Daoy (cell line): Measurements from ENCODE around the gene NDUFS4. TPM values are rescaled to one million over a fixed set of nuclear protein-coding genes. Genes with fewer than 3 reads are reported as not detected.
"Not testable (repeated sequence)": the region's sequence is repeated elsewhere in the genome, so short reads cannot be mapped to it uniquely, and the experiment has no call there.

Source experiments
- DNase-seq: peaks from one replicate; pipeline ENCODE4 v3.0.0-alpha.2; 2015; ENCODE audit warnings: low read depth
- total RNA-seq: library from RNA; depleted of rRNA; stranded (reverse); fragments of >200 nt; shearing (Covaris generic); gene quantifications from 2 replicates; pipeline ENCODE4 v1.2.3, GENCODE V29; 2014

The NDUFS4 gene
- total RNA-seq, 1 experiment from 2014 or later, result 218 TPM

DNA sequence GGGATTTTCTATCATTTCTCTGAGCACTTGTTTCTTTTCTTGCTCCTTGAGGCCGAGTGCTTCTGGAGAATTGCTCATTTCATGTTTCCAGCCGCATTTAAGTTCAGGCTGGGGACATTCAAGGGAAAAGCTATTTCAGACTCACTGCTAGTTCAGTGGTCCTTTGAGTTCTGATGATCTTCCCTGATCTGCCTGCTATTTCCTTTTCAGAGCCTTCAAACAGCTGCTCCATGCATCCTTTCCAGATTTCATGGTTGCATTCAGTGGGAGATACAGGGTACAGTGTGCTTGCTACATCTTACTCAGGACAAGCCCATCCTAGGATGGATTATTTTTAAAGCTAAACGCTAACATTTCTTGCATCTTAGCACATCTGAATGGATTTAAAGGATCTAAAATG, 14.7 kb downstream of the NDUFS4 start:
- DNase-seq, result no peak

GRCh38 chr5:53575831-53576230, 15.4 kb downstream of the NDUFS4 start:
- no peak for DNase-seq

DNA sequence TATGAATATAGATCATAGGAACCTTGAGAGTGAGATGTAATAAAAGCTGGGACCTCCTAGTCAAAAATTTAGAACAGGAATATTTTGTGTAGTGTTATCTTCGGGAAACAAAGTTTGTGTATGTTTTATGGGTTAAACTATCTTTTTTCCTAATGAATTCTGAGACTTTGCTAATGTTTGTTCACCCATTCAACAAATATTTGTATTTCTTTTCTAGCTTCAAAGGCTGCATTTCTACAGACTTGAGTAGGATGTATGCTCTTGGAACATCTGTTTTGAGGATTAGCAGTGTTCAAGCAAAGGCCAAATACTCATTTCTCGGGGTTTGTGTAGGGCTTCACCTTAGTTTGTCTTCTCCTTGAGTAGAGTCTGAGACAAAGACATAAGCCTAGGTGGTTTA, 16.2 kb downstream of the NDUFS4 start:
- DNase-seq, result no peak

GRCh38 chr5:53578854-53579253, 18.4 kb downstream of the NDUFS4 start:
- DNase-seq, result no peak

DNA sequence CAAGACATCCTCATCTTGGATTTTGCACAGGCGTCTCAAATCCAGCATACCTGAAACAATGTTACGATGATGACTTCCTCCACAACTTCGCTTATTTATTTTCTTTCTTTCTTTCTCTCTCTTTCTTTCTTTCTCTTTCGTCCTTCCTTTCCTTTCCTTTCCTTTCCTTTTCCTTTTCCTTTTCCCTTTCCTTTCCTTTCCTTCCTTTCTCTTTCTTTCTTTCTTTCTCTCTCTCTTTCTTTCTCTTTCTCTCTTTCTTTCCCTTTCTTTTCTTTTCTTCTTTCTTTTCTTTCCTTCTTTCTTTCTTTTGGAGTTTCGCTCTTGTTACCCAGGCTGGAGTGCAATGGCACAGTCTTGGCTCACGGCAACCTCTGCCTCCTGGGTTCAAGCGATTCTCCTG, 20.1 kb downstream of the NDUFS4 start:
- DNase-seq, result no peak

GRCh38 chr5:53582225-53582624, 21.8 kb downstream of the NDUFS4 start:
- no peak for DNase-seq

GRCh38 chr5:53590759-53591158, 30.3 kb downstream of the NDUFS4 start:
- DNase-seq, result no peak

GRCh38 chr5:53594419-53594818, 34.0 kb downstream of the NDUFS4 start:
- no peak for DNase-seq

- DNase-seq, result no peak
Measured at GRCh38 chr5:53597894-53598293, 37.5 kb downstream of the NDUFS4 start.

DNA sequence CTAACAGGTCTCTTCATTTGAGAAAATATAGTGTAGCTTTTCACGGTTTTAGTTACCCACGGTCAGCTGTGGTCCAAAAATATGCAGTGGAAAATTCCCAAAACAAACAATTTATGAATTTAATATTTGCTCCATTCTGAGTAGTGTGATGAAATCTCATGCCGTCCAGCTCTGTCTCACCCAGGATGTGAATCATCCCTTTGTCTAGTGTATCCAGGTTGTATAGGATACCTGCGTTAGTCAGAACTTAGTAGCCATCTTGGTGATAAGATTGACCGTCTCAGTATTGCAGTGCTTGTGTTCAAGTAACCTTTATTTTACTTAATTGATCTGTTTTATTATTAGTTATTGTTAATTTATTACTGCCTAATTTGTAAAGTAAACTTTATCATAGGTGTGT, 41.1 kb downstream of the NDUFS4 start:
- DNase-seq, result peak; percentile 30

DNA sequence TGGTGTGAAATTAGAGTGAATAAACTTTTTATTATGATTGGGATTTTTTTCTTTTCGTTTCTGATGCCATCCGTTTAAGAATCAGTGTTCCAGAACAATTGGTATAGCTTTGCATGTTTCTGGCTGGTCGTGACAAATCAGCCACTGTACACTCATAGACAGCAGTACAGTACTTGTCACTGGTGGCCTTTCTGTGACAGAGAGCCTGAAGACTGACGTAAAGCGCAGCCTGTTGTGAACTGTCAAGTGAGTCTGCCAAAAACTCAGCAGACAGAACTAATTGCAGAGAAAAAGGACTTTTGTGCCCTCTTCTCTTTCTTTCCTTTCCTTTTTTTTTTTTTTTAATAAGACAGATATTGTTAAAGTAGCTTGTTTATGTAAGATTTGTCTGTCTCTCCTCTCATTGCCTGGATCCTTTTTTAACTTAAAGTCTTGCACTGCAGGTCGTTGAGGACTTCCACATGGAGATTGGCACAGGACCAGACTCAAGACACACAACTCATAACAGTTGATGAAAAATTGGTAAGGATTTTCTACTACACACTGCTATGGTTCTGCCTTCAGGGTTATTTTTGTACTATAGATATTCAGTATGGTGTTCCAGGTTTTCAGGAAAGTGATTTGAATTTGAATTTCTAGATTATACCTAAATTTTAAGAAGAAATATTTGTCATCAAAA, 42.7 kb downstream of the NDUFS4 start:
- DNase-seq, result no peak

DNA sequence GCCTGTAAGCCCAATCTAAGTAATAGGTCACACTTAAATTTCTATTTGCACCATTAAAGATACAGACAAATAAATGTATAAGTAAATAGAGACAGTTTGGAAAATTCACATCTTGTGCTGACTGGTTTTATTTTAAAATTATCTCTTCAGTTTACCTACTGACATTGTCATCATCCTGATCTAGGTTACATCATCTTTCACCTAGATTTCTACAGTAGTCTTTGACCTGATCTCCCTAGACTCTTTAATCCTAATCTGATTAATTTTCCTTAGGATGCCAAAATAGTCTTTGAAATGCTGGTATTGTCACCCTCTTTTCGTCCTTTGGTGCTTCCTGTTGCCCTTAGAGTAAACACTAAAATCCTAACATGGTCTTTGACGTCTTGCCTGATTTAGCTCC, 43.9 kb downstream of the NDUFS4 start:
- no peak for DNase-seq

DNA sequence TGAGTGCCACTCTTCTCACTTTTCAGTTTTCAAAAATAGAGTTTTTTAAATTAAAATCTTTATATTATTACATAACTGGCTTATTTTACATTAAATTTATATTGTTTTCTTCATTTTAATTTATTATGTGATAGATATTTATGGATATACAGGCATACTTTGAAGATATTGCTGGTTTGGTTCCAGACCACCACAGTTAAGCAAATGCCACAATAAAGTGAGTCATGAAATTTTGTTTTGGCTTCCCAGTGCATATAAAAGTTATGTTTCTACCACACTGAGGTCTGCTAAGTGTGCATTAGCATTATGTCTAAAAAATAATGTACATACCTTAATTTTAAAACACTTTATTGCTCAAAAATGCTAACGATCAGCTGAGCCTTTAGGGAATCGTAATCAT, 47.4 kb downstream of the NDUFS4 start:
- no peak for DNase-seq

DNA sequence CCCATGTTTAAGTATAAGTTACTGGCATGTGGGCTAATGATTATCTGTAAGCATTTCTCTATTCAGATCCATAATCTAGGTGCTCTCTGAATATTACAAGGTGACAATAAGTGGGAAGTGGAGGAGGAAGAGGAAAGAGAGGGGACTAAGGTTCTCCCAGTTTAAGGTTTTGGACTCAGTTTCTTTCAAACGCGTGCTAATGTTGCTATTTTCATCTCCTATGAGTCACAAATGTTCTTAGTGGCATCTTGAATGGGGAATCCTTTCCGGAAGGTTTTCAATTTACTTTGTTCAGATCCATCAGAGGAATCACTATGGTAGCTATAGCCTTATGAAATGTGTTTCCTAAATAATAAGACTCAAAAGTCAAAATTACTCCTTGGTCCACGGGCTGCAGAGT, 48.5 kb downstream of the NDUFS4 start:
- DNase-seq, result not testable (repeated sequence)

GRCh38 chr5:53613061-53613460, 52.6 kb downstream of the NDUFS4 start:
- no peak for DNase-seq

DNA sequence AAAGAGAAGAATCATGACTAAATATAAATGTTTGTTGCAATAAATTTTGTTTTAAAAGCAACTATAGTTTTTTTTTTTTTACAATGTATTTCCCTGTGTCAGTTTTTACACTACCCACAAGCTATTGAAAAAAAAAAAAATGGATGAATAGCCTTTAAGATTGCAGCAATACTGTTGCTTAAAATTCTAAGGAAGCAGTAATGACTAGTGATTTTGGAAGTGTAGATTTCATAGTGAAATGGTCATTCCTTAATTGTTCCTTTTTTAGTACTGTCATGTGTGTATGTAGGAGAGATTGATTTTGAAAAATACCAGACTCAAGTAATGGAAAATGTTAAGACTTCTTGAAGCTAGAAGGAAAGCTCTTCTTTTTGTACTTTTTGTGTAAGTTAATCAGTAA, 53.1 kb downstream of the NDUFS4 start:
- DNase-seq, result no peak

DNA sequence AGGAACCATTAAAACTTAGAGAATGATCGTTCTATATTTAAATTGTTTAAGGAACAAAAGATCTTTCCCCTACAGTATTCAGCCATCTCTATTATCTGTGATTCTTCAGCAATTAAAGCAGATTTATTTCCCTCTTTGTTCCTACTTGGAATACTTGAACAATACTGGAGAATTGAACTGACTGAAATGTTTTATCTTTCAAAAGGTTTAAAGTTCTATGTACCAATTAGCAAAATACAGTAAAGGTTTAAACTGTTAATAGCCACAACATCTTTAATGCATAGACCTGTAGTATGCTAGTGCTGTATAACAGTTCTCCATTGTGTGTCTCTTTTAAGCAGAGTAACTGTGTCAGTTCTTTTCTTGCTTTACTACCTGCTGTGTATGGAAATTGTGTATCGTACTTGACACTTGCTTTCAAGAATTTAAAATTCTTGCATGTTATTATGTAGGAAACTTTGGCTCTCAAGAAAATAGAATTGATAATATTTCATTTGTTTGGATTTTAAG, 54.0 kb downstream of the NDUFS4 start:
- no peak for DNase-seq

GRCh38 chr5:53616939-53617549, 56.6 kb downstream of the NDUFS4 start:
- DNase-seq, result no peak

DNA sequence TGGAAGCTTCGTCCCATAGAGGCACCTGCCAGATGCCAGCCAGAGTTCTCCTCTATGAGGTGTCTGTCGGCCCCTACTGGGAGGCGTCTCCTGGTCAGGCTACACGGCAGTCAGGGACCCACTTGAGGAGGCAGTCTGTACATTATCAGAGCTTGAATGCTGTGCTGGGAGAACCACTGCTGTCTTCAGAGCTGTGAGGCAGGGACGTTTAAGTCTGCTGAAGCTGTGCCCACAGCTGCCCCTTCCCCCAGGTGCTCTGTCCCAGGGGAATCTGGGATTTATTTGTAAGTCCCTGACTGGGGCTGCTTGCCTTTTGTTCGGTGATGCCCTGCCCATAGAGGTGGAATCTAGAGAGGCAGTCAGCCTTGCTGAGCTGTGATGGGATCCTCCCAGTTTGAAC, 70.8 kb downstream of the NDUFS4 start:
- no peak for DNase-seq

- peak; percentile 3 for DNase-seq
Measured at GRCh38 chr5:53642061-53642460, 81.6 kb downstream of the NDUFS4 start.

DNA sequence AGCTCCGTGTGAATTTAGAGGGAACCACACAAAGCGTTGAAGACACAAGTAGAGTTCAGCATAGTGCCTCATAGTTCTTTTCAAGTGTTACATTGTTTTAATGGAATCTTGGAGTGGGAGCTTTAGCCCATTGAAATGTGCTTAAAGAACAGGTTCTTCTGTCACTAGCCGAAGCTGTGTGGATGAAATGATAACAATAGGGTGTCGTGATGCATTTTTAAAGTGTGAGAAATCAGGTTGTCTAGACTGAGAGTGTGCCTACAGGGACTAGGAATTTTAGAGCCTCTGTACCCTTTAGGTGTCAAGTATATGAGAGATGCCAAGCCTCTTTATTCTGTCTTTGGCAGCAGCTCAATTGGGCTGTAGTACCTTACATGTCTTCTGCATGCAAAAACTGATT, 83.0 kb downstream of the NDUFS4 start:
- no peak for DNase-seq

- DNase-seq, result no peak
Measured at GRCh38 chr5:53645078-53645477, 84.6 kb downstream of the NDUFS4 start.

- DNase-seq, result no peak
Measured at GRCh38 chr5:53649352-53649751, 88.9 kb downstream of the NDUFS4 start.

- DNase-seq, result not testable (repeated sequence)
Measured at GRCh38 chr5:53660573-53660972, 100.1 kb downstream of the NDUFS4 start.
